SK-N-SH treated with all-trans-retinoic acid at 6 μM for 48 hours (cell line): ENCODE measurements around the gene SUFU.

Experiments used
- ARNTL ChIP-seq: fragments of 450-650 bp; formaldehyde crosslinking; IDR thresholded peaks from 2 replicates; pipeline ENCODE4 v1.5.0; 2020; ENCODE audit warnings: low read depth, mild to moderate bottlenecking, moderate library complexity, borderline replicate concordance
- CSDC2 ChIP-seq: fragments of 250-450 bp; sonication (Bioruptor Pico); IDR thresholded peaks from 2 replicates; pipeline ENCODE4 v1.5.0; 2020; ENCODE audit warnings: mild to moderate bottlenecking, moderate library complexity
- POU6F1 ChIP-seq: fragments of 250-450 bp; sonication (Bioruptor Pico); IDR thresholded peaks from 2 replicates; pipeline ENCODE4 v1.8.0; 2021; ENCODE audit warnings: low read depth, mild to moderate bottlenecking, moderate library complexity, borderline replicate concordance
- PPARA ChIP-seq: fragments of 250-450 bp; sonication (Bioruptor Pico); IDR thresholded peaks from 2 replicates; pipeline ENCODE4 v1.5.0; 2020; ENCODE audit warnings: mild to moderate bottlenecking, borderline replicate concordance
- RARB ChIP-seq: fragments of 250-450 bp; sonication (Bioruptor Pico); IDR thresholded peaks from 2 replicates; pipeline ENCODE4 v1.8.0; 2021; ENCODE audit warnings: mild to moderate bottlenecking, moderate library complexity
- ZNF70 ChIP-seq: fragments of 450-650 bp; formaldehyde crosslinking; IDR thresholded peaks from 2 replicates; pipeline ENCODE4 v1.5.0; 2020; ENCODE audit warnings: mild to moderate bottlenecking, moderate library complexity
- TF ChIP-seq, protein P1 (sequence below): fragments of 250-450 bp; sonication (Bioruptor Pico); IDR thresholded peaks from 2 replicates; pipeline ENCODE4 v1.8.0; 2020; ENCODE audit warnings: mild to moderate bottlenecking, moderate library complexity, borderline replicate concordance

- TF ChIP-seq PPARA (CRISPR knock-in tag) (no peak), ZNF70 (no peak), ARNTL (no peak), CSDC2 (CRISPR knock-in tag) (no peak), POU6F1 (CRISPR knock-in tag) (no peak), RARB (no peak)
- TF ChIP-seq, protein P1, sequence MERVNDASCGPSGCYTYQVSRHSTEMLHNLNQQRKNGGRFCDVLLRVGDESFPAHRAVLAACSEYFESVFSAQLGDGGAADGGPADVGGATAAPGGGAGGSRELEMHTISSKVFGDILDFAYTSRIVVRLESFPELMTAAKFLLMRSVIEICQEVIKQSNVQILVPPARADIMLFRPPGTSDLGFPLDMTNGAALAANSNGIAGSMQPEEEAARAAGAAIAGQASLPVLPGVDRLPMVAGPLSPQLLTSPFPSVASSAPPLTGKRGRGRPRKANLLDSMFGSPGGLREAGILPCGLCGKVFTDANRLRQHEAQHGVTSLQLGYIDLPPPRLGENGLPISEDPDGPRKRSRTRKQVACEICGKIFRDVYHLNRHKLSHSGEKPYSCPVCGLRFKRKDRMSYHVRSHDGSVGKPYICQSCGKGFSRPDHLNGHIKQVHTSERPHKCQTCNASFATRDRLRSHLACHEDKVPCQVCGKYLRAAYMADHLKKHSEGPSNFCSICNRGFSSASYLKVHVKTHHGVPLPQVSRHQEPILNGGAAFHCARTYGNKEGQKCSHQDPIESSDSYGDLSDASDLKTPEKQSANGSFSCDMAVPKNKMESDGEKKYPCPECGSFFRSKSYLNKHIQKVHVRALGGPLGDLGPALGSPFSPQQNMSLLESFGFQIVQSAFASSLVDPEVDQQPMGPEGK, result no peak
Measured at GRCh38 chr10:102581401-102581800, 77.6 kb downstream of the SUFU start.
